ENCODE data around the gene LRP1B. TPM values are rescaled to one million over a fixed set of nuclear protein-coding genes. Genes with fewer than 3 reads are reported as not detected.
"Not testable (repeated sequence)": the region's sequence is repeated elsewhere in the genome, so short reads cannot be mapped to it uniquely, and the experiment has no call there.

The LRP1B gene
- total RNA-seq, 1 donor from 2014 or later, result not detected

DNA sequence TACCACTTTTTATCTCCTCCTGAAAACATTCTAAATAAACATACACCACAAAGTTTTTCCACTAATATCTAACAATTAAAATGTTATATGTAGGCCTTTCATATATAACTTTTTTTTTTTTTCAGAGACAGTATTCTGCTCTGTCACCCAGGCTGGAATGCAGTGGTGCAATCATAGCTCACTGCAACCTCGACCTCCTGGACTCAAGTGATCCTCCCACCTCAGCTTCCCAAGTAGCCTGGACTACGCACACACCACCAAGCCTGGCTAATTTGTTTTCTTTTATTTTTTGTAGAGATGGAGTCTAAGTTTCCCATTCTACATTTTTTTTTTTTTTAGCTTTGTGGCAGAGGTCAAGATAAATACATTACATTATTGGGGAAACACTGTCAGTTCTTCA lies 1738.0 kb downstream of the LRP1B start:
- intact Hi-C loops (cut with DNase I), result no loop called here

DNA sequence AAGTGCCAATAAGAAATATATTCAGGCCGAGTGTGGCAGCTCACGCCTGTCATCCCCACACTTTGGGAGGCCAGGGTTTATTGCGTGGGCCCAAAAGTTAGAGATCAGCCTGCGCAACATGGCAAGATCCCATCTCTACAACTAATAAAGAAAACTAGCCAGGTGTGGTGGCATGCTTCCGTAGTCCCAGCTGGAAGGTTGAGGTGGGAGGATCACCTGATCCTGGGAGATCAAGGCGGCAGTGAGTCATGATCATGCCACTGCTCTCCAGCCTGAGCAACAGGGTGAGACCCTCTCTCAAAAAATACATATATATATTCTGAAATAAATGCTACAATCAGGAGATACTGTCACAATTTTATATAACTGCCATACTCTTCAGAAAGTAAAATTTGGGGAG lies 1745.9 kb downstream of the LRP1B start:
- intact Hi-C loops (cut with DNase I), result no loop called here
- no peak for ATAC-seq
- DNase-seq (ENCODE audit: missing footprints), result no peak

More for the DNA sequence above, 1738.0 kb downstream of the LRP1B start:
- DNase-seq (ENCODE audit: missing footprints) (no peak), ATAC-seq (no peak)

GRCh38 chr2:140383781-140384180 lies 1747.0 kb downstream of the LRP1B start:
- ATAC-seq (no peak), DNase-seq (ENCODE audit: missing footprints) (no peak)
- intact Hi-C loops (cut with DNase I), result no loop called here

DNA sequence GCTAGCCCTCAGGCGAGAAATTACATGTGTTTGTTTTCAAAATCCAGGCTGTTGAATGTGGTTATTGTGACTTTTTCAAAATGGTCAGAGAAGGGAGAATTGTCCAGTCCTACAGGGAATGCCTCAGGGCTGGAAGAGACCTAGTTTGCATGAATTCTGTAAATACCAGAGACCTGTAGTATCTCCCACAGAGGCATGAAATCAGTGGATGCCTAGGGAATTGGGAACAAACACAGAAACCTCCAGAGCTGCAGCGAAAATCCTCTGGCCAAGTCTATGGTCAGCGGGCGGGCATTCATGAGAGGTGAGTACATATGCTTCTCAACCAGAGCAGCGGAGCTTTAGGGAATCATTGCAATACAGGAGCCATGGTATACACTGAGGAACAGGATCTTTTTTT lies 1754.1 kb downstream of the LRP1B start:
- DNase-seq (ENCODE audit: missing footprints), result no peak
- ATAC-seq, result no peak
- intact Hi-C loops (cut with DNase I), result no loop called here

DNA sequence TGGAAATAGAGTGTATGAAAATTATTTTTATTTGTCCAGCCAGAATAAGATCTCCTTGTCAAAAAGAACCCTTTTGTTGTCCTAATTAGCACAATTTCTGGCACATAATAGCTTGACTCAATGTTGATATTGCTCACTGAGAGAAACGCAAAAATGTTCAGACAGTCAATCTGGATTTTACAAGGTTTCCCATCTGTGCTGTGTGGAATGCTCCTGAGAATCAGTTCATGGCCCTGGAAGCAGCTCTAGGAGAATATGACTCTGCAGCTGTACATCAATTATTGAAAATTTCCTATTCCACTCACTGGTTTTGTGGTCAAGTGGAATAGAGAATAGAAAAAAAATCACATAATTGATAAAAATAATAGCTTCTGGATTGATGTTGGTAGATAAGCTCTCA lies 1767.7 kb downstream of the LRP1B start:
- intact Hi-C loops (cut with DNase I), result no loop called here
- no peak for ATAC-seq

GRCh38 chr2:140362361-140362760 lies 1768.5 kb downstream of the LRP1B start:
- intact Hi-C loops (cut with DNase I), result no loop called here
- no peak for DNase-seq (ENCODE audit: missing footprints)
- no peak for ATAC-seq

More for the DNA sequence above, 1767.7 kb downstream of the LRP1B start:
- DNase-seq (ENCODE audit: missing footprints), result no peak

- intact Hi-C loops (cut with DNase I), result no loop called here
- ATAC-seq, result no peak
These were observed 1771.6 kb downstream of the LRP1B start for GRCh38 chr2:140359056-140359771.

DNA sequence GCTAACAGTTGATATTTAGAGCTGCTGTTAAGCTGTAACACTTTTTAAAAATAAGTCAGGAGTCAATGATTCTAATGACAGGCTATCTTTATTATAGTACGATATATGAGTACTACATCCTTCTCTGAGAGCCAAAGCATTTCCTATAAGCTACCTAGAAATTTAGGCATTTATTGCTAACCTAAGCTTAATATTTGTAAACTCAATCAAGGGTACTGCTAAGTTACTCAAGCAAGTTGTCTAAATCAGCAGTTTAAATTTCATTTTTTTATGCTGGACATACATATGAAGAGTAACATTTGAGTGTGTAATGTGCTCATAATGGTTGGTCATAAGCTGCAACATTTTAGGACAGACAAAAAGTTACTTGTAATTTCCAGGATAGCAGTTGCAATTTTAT lies 1774.1 kb downstream of the LRP1B start:
- intact Hi-C loops (cut with DNase I), result no loop called here
- DNase-seq (ENCODE audit: missing footprints) (no peak), ATAC-seq (no peak)

More at GRCh38 chr2:140359056-140359771, 1771.6 kb downstream of the LRP1B start:
- DNase-seq (ENCODE audit: missing footprints), result no peak

- intact Hi-C loops (cut with DNase I), result no loop called here
- ATAC-seq, result no peak
These were observed 1775.2 kb downstream of the LRP1B start for GRCh38 chr2:140355511-140356090.

DNA sequence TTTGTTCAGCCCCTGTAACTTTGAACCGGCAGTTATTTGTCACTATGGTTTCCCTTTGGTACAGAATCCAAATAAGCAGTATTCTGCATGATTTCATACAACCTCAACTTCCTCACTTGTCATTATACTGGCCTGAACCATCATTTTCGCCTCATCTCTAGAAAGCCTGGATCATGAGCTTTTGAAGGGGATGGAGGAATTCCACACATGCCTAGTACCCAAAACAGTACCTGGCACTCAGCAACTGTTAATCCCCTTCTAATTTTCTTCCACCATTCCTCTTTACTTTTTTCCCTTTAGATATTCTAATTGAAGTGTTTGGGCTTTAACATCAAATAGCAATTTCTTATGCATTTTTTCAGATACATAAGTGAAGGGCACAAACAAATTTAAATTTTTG lies 1776.3 kb downstream of the LRP1B start:
- no peak for DNase-seq (ENCODE audit: missing footprints)
- intact Hi-C loops (cut with DNase I), result no loop called here
- ATAC-seq, result no peak

More at GRCh38 chr2:140355511-140356090, 1775.2 kb downstream of the LRP1B start:
- DNase-seq (ENCODE audit: missing footprints), result no peak

DNA sequence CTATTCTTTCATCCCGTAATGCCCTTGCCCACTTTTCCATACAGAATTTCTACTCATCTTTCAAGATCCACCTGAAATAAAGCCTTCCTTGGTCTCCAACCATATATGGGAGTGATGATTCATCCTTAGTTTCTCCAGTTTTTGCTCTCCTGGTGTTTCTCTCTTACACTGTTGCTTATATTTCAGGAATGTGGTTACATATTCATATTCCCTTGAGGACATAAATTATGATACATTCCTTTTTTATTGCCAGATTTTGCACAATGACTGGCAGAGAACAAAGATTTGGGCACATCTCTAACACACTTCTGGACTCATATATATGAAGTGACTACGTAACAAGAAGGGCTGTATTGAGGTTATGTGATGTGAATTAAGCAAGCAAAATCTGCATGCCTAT lies 1777.3 kb downstream of the LRP1B start:
- no peak for ATAC-seq
- intact Hi-C loops (cut with DNase I), result no loop called here

GRCh38 chr2:140351692-140352091 lies 1779.1 kb downstream of the LRP1B start:
- DNase-seq (ENCODE audit: missing footprints) (no peak), ATAC-seq (no peak)

More for the DNA sequence above, 1777.3 kb downstream of the LRP1B start:
- no peak for DNase-seq (ENCODE audit: missing footprints)

GRCh38 chr2:140349695-140350094 lies 1781.1 kb downstream of the LRP1B start:
- ATAC-seq (no peak), DNase-seq (ENCODE audit: missing footprints) (no peak)
- intact Hi-C loops (cut with DNase I), result no loop called here

More at GRCh38 chr2:140351692-140352091, 1779.1 kb downstream of the LRP1B start:
- intact Hi-C loops (cut with DNase I), result no loop called here

- intact Hi-C loops (cut with DNase I), result no loop called here
- no peak for ATAC-seq
- no peak for DNase-seq (ENCODE audit: missing footprints)
These were observed 1782.0 kb downstream of the LRP1B start for GRCh38 chr2:140348826-140349225.

DNA sequence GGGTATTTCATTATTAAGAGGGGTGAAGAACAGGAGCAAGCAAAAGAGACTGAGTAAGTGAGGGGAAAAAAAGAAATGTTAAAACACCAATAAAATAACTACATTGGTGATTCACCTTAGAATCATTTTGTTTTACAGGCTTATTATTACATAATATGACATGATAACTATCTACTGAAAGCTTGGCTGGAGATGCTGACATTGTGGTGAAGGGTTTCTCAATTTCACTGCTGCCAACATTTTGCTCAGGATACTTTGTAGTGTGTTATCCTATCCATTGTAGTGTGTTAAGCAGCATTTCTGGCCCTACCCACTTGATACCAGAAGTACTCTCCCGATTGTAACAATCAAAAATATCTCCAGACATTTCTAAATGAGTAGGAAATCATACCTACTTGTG lies 1786.0 kb downstream of the LRP1B start:
- DNase-seq (ENCODE audit: missing footprints) (no peak), ATAC-seq (no peak)
- intact Hi-C loops (cut with DNase I), result no loop called here

DNA sequence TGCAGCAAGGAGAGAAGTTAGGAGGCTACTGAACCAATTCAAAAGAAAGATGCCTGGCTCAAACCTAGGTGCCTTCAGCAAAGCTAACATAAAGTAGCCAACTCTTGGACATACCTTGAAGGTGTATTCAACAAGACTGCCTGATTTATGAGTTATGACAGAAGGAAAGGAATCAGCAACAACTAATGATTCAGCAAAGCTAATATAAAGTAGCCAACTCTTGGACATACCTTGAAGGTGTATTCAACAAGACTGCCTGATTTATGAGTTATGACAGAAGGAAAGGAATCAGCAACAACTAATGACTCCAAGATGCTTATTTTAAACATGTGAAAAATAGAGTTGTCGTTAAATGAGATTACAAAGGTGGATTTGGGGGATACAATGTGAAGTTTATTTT lies 1786.5 kb downstream of the LRP1B start:
- intact Hi-C loops (cut with DNase I); ATAC-seq; DNase-seq (ENCODE audit: missing footprints): not testable (repeated sequence)

GRCh38 chr2:140338795-140339194 lies 1792.0 kb downstream of the LRP1B start:
- ATAC-seq, result no peak
- DNase-seq (ENCODE audit: missing footprints), result no peak
- intact Hi-C loops (cut with DNase I), result no loop called here

DNA sequence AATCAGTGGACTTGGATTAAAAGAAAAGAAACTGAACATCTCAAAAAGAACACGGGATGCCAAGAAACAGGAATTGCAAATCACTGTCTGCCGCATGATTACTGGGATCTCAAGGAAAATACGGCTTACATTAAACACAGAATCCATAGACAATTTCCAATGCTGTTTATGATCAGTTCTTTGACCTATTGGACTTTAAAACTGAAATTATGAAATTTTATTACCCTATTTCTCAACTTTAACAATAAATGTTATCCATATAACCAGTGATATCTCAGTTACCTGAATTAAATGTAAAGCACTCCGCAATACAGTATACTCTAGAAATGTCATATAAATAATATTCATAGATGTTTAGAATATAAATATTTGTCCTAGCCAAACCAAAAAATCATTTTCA lies 1793.8 kb downstream of the LRP1B start:
- ATAC-seq (no peak), DNase-seq (ENCODE audit: missing footprints) (no peak)
- intact Hi-C loops (cut with DNase I), result no loop called here

GRCh38 chr2:140316345-140316744 lies 1814.5 kb downstream of the LRP1B start:
- ATAC-seq (no peak), DNase-seq (ENCODE audit: missing footprints) (no peak)
- intact Hi-C loops (cut with DNase I), result no loop called here

GRCh38 chr2:140311905-140312304 lies 1818.9 kb downstream of the LRP1B start:
- no peak for DNase-seq (ENCODE audit: missing footprints)
- ATAC-seq, result no peak
- intact Hi-C loops (cut with DNase I), result no loop called here
